ENCODE results near the gene TMEM252. TPM values are rescaled to one million over a fixed set of nuclear protein-coding genes. Genes with fewer than 3 reads are reported as not detected.

The TMEM252 gene
- total RNA-seq, 1 donor from 2014 or later, result 0.96 TPM

GRCh38 chr9:68500457-68501381 lies 40.0 kb downstream of the TMEM252 start:
- peak; percentile 90 for DNase-seq (ENCODE audit: low spot score)

GRCh38 chr9:68498816-68499215 lies 41.9 kb downstream of the TMEM252 start:
- DNase-seq (ENCODE audit: low spot score), result no peak

GRCh38 chr9:68497629-68498028 lies 43.1 kb downstream of the TMEM252 start:
- no peak for DNase-seq (ENCODE audit: low spot score)

- DNase-seq (ENCODE audit: low spot score), result peak; percentile 19
Observed at GRCh38 chr9:68496356-68496755, 44.3 kb downstream of the TMEM252 start.

GRCh38 chr9:68495247-68495646 lies 45.4 kb downstream of the TMEM252 start:
- peak; percentile 12 for DNase-seq (ENCODE audit: low spot score)

- DNase-seq (ENCODE audit: low spot score), result peak; percentile 9
Observed at GRCh38 chr9:68493958-68494577, 46.6 kb downstream of the TMEM252 start.

GRCh38 chr9:68493541-68493940 lies 47.1 kb downstream of the TMEM252 start:
- DNase-seq (ENCODE audit: low spot score), result peak; percentile 45

- DNase-seq (ENCODE audit: low spot score), result peak; percentile 35
Observed at GRCh38 chr9:68492806-68493205, 47.9 kb downstream of the TMEM252 start.

- no peak for DNase-seq (ENCODE audit: low spot score)
Observed at GRCh38 chr9:68489646-68490045, 51.0 kb downstream of the TMEM252 start.

GRCh38 chr9:68488126-68488525 lies 52.6 kb downstream of the TMEM252 start:
- DNase-seq (ENCODE audit: low spot score), result peak; percentile 22

Other genes starting within 250 kb of the TMEM252 start
- 1.4 TPM for gene FOXD4L3, start 238.0 kb downstream of the TMEM252 start, total RNA-seq (ENCODE audit: insufficient read depth, low replicate concordance)
- gene PGM5, start 184.3 kb downstream of the TMEM252 start, total RNA-seq (ENCODE audit: insufficient read depth, low replicate concordance), result 194 TPM
- 14.9 TPM for gene PIP5K1B, start 164.4 kb upstream of the TMEM252 start, total RNA-seq (ENCODE audit: insufficient read depth, low replicate concordance)

Measured in umbilical cord (tissue), 2 donors.